IMR-90 (cell line): ENCODE results near the gene NADSYN1. TPM values are rescaled to one million over a fixed set of nuclear protein-coding genes. Genes with fewer than 3 reads are reported as not detected.

Experiments
- ATAC-seq: fragments of 200-7000 bp; cut with Tn5 transposase; 2 replicates; pipeline ENCODE4 v1.9.1; 2020; ENCODE audit warnings: low read depth, mild to moderate bottlenecking, moderate library complexity
- BruUV-seq: library from RNA; stranded (reverse); fragments of 400-500 nt; replicated peaks from 2 replicates; lab custom pipeline; 2021; lab: Mats Ljungman, UMichigan
- CTCF ChIA-PET: fragments of 300-600 bp; formaldehyde crosslinking; extraction: SDS; loops from one replicate; lab custom pipeline; 2021; ENCODE audit warnings: antibody characterized with exemption; lab: Yijun Ruan, JAX
- POLR2A ChIA-PET: fragments of 300-600 bp; sonication (Branson Sonifier 250); formaldehyde crosslinking; loops from one replicate; lab custom pipeline; 2022; ENCODE audit warnings: antibody characterized with exemption; ENCODE audit not compliant: unreplicated experiment; lab: Charles Lee
- DNase-seq: peaks from one replicate; pipeline ENCODE4 v3.0.0; 2013
- H2AFZ ChIP-seq: replicated peaks from 2 replicates; pipeline ENCODE3; 2013; ENCODE audit warnings: low read length, mild to moderate bottlenecking; ENCODE audit not compliant: poor library complexity
- H2AK5ac ChIP-seq: 2 replicates; pipeline ENCODE4 v1.6.1; 2013; ENCODE audit warnings: low read depth, low read length, inconsistent platforms
- H2AK9ac ChIP-seq: replicated peaks from 2 replicates; pipeline ENCODE3; 2013; ENCODE audit warnings: mild to moderate bottlenecking, low read depth, low read length, moderate library complexity; ENCODE audit not compliant: poor library complexity
- H2BK120ac ChIP-seq: 2 replicates; pipeline ENCODE4 v1.6.1; 2013; ENCODE audit warnings: low read depth, low read length, inconsistent platforms
- H2BK15ac ChIP-seq: 3 replicates; pipeline ENCODE4 v1.6.1; 2013; ENCODE audit warnings: low read depth, low read length, inconsistent platforms
- H2BK20ac ChIP-seq: 2 replicates; pipeline ENCODE4 v1.6.1; 2013; ENCODE audit warnings: low read depth, mild to moderate bottlenecking, inconsistent platforms, low read length, moderate library complexity
- H2BK5ac ChIP-seq: 2 replicates; pipeline ENCODE4 v1.6.1; 2013; ENCODE audit warnings: mild to moderate bottlenecking, low read depth, low read length, inconsistent platforms; ENCODE audit not compliant: poor library complexity, severe bottlenecking
- H3K14ac ChIP-seq: replicated peaks from 2 replicates; pipeline ENCODE4 v1.6.1; 2013; ENCODE audit warnings: low read depth, low read length, inconsistent platforms
- H3K18ac ChIP-seq: 2 replicates; pipeline ENCODE4 v1.6.1; 2013; ENCODE audit warnings: low read depth, low read length, control low read depth
- H3K23ac ChIP-seq: 2 replicates; pipeline ENCODE4 v1.6.1; 2013; ENCODE audit warnings: low read depth, low read length, inconsistent platforms
- H3K27ac ChIP-seq: 2 replicates; pipeline ENCODE4 v1.5.1; 2013; ENCODE audit warnings: mild to moderate bottlenecking, control low read depth, low read length; ENCODE audit not compliant: insufficient read depth
- H3K27me3 ChIP-seq: 2 replicates; pipeline ENCODE4 v1.6.1; 2013; ENCODE audit warnings: low read length; ENCODE audit not compliant: control insufficient read depth, insufficient read depth
- H3K36me3 ChIP-seq: 2 replicates; pipeline ENCODE4 v1.6.1; 2013; ENCODE audit warnings: low read length, mixed read lengths; ENCODE audit not compliant: control insufficient read depth, insufficient read depth
- H3K4ac ChIP-seq: 2 replicates; pipeline ENCODE4 v1.6.1; 2013; ENCODE audit warnings: low read depth, low read length, inconsistent platforms
- H3K4me1 ChIP-seq: 2 replicates; pipeline ENCODE4 v1.6.1; 2013; ENCODE audit warnings: low read length, mixed read lengths; ENCODE audit not compliant: control insufficient read depth, insufficient read depth
- H3K4me2 ChIP-seq: 2 replicates; pipeline ENCODE4 v1.6.1; 2013; ENCODE audit warnings: low read depth, mild to moderate bottlenecking, control low read depth, low read length, moderate library complexity
- H3K4me3 ChIP-seq: 2 replicates; pipeline ENCODE4 v1.5.1; 2013; ENCODE audit warnings: low read depth, mild to moderate bottlenecking, control low read depth, low read length, moderate library complexity; ENCODE audit not compliant: insufficient read depth
- H3K56ac ChIP-seq: 2 replicates; pipeline ENCODE4 v1.6.1; 2013; ENCODE audit warnings: low read length, inconsistent platforms; ENCODE audit not compliant: insufficient read depth; ENCODE audit errors: extremely low read depth
- H3K79me1 ChIP-seq, 2 experiments: 2 replicates each; pipeline ENCODE4 v1.6.1; 2013; ENCODE audit warnings: low read length in 2 of 2, inconsistent platforms in 1 of 2, low read depth in 1 of 2
- H3K9ac ChIP-seq: 2 replicates; pipeline ENCODE4 v1.6.1; 2013; ENCODE audit warnings: low read depth, low read length, control low read depth
- H3K9me1 ChIP-seq: 2 replicates; pipeline ENCODE4 v1.6.1; 2013; ENCODE audit warnings: low read length, inconsistent platforms; ENCODE audit not compliant: insufficient read depth
- H3K9me3 ChIP-seq: 2 replicates; pipeline ENCODE4 v1.6.1; 2013; ENCODE audit warnings: low read length; ENCODE audit not compliant: control insufficient read depth, insufficient read depth
- H4K20me1 ChIP-seq: 2 replicates; pipeline ENCODE4 v1.6.1; 2013; ENCODE audit warnings: low read length, inconsistent platforms; ENCODE audit not compliant: insufficient read depth
- H4K5ac ChIP-seq: 2 replicates; pipeline ENCODE4 v1.6.1; 2013; ENCODE audit warnings: mild to moderate bottlenecking, low read depth, low read length, control low read depth
- H4K8ac ChIP-seq, 2 experiments: 2 replicates each; pipeline ENCODE4 v1.6.1; 2013; ENCODE audit warnings: low read depth in 2 of 2, low read length in 2 of 2, control low read depth in 1 of 2, inconsistent platforms in 1 of 2
- H4K91ac ChIP-seq: 2 replicates; pipeline ENCODE4 v1.6.1; 2013; ENCODE audit warnings: low read depth, low read length, inconsistent platforms; ENCODE audit not compliant: insufficient read depth
- BHLHE40 ChIP-seq: fragments of 150-350 bp; IDR thresholded peaks from 2 replicates; pipeline ENCODE4 v1.6.1; 2016; ENCODE audit warnings: mild to moderate bottlenecking, low read depth, low read length
- FOS ChIP-seq: fragments of 150-350 bp; IDR thresholded peaks from 2 replicates; pipeline ENCODE4 v1.6.1; 2016; ENCODE audit warnings: low read depth, low read length
- MXI1 ChIP-seq: IDR thresholded peaks from 2 replicates; pipeline ENCODE4 v1.6.1; 2012; ENCODE audit warnings: low read depth, mild to moderate bottlenecking, low read length, moderate library complexity, borderline replicate concordance
- NFE2L2 ChIP-seq: fragments of 150-350 bp; IDR thresholded peaks from 2 replicates; pipeline ENCODE4 v1.6.1; 2016; ENCODE audit warnings: low read depth, mild to moderate bottlenecking, low read length
- POLR2A ChIP-seq: IDR thresholded peaks from 2 replicates; pipeline ENCODE4 v1.6.1; 2012; ENCODE audit warnings: mild to moderate bottlenecking, low read depth, low read length
- RFX5 ChIP-seq: IDR thresholded peaks from 2 replicates; pipeline ENCODE4 v1.8.0; 2012; ENCODE audit warnings: low read depth, mild to moderate bottlenecking, low read length, moderate library complexity
- SMC3 ChIP-seq: fragments of 150-350 bp; IDR thresholded peaks from 2 replicates; pipeline ENCODE4 v1.6.1; 2016; ENCODE audit warnings: low read depth, mild to moderate bottlenecking, antibody characterized with exemption, low read length, moderate library complexity
- WGBS, 2 experiments: methylation state at CpG; one replicate each; pipeline versions ENCODE4 v1.1.5 to v1.1.7; 2013; ENCODE audit warnings: missing lambda C conversion rate in 2 of 2; ENCODE audit not compliant: insufficient read length in 1 of 2; ENCODE audit errors: extremely low coverage in 2 of 2; 5-methylcytosine and 5-hydroxymethylcytosine counted together
- dilution Hi-C: fragments of 300-500 bp; cut with HindIII; formaldehyde crosslinking; loops from one replicate; pipeline ENCODE4 v1.14.3; 2018; ENCODE audit warnings: low sequenced_read_pairs; ENCODE audit not compliant: unreplicated experiment
- in situ Hi-C: fragments of 300-500 bp; cut with MboI; formaldehyde crosslinking; loops from 3 replicates; pipeline ENCODE4 v1.14.3; 2019; ENCODE audit warnings: low sequenced_read_pairs, inconsistent platforms, mixed read lengths
- intact Hi-C: fragments of 100-400 bp; cut with micrococcal nuclease; formaldehyde crosslinking; loops from 2 replicates; pipeline ENCODE4 v1.10.0; 2022
- polyA plus RNA-seq, 3 experiments: library from polyadenylated mRNA; depleted of rRNA; stranded (reverse); fragments of >200 nt; gene quantifications; 2 replicates each; pipeline ENCODE4 v1.2.3, GENCODE V29; 2012; ENCODE audit warnings: low replicate concordance in 1 of 3
- total RNA-seq: library from RNA; depleted of rRNA; stranded (reverse); fragments of >200 nt; gene quantifications from 2 replicates; pipeline ENCODE4 v1.2.3, GENCODE V29; 2012
- TF ChIP-seq, protein P1 (sequence below): fragments of 150-350 bp; IDR thresholded peaks from 2 replicates; pipeline ENCODE4 v1.6.1; 2016; ENCODE audit warnings: low read depth, mild to moderate bottlenecking, low read length, moderate library complexity, borderline replicate concordance

NADSYN1 gene
- total and polyA plus RNA-seq, 2 of the 4 experiments (the other 2 are of a cell fraction): 69.5 to 70.4 TPM

DNA sequence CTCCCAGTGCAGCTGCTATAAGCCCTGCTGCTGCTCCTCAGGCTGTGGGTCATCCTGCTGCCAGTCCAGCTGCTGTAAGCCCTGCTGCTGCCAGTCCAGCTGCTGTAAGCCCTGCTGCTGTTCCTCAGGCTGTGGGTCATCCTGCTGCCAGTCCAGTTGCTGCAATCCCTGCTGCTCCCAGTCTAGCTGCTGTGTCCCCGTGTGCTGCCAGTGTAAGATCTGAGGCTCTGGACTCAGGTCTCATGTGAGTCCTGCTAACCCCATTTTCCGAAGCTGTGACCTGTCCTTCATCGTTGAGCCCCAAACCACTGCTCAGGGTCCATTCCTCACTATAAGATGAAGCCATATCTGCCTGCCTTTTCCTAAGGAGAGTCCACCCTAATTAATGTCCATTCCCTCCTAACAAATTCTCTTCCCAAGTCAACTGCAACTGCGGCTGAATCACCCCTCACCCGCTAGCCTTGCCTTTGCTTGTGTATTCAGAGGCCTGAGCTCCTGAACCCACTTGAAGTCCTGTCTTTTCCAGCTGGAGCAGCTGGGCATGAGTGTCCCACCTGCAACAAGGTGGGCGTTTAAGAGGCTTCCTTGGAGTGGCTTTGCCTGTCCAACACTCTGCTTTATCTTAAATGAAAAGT lies 74.7 kb downstream of the NADSYN1 start:
- no peak overlapping the region for H4K91ac ChIP-seq
- BruUV-seq: no TSS peak
- CTCF ChIA-PET: no interaction called here

More for the DNA sequence above, 74.7 kb downstream of the NADSYN1 start:
- WGBS, 2 experiments: 60% methylated on average over 1 of the region's 6 CpGs; no CpG with 5 or more reads in 1 of the 2 experiments
- no peak overlapping the region for H2BK15ac ChIP-seq
- intact Hi-C loops: no loop called here
- no peak overlapping the region for H3K4me3 ChIP-seq
- no peaks in the 10 kb centered on the region for H3K79me1 ChIP-seq
- TF ChIP-seq FOS (no peak), SMC3 (no peak), POLR2A (no peak), BHLHE40 (no peak), NFE2L2 (no peak), RFX5 (no peak), MXI1 (no peak)
- TF ChIP-seq, protein P1, sequence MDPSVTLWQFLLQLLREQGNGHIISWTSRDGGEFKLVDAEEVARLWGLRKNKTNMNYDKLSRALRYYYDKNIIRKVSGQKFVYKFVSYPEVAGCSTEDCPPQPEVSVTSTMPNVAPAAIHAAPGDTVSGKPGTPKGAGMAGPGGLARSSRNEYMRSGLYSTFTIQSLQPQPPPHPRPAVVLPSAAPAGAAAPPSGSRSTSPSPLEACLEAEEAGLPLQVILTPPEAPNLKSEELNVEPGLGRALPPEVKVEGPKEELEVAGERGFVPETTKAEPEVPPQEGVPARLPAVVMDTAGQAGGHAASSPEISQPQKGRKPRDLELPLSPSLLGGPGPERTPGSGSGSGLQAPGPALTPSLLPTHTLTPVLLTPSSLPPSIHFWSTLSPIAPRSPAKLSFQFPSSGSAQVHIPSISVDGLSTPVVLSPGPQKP: no peak
- H3K4me2 ChIP-seq: no peak overlapping the region
- POLR2A ChIA-PET: no interaction called here
- no peak overlapping the region for H3K18ac ChIP-seq
- no peaks in the 10 kb centered on the region for H3K4me1 ChIP-seq
- no peaks in the 10 kb centered on the region for H4K20me1 ChIP-seq
- H3K36me3 ChIP-seq: no peaks in the 10 kb centered on the region
- H2AK5ac ChIP-seq: no peak overlapping the region
- H2BK20ac ChIP-seq: no peak overlapping the region
- H2AFZ ChIP-seq: no peak overlapping the region
- H2BK5ac ChIP-seq: no peak overlapping the region
- no peak overlapping the region for H2AK9ac ChIP-seq
- ATAC-seq: no peak
- H3K27ac ChIP-seq: no peak overlapping the region
- H3K9me1 ChIP-seq: no peaks in the 10 kb centered on the region
- no peak overlapping the region for H3K23ac ChIP-seq
- no peaks in the 10 kb centered on the region for H3K9me3 ChIP-seq
- H3K4ac ChIP-seq: no peak overlapping the region
- in situ Hi-C loops: no loop called here
- H3K27me3 ChIP-seq: 0 out of 2 replicates have a peak, but pooled peaks cover 1% of the 10 kb centered on the region
- dilution Hi-C loops: no loop called here
- no peak overlapping the region for H4K8ac ChIP-seq
- no peak overlapping the region for H3K9ac ChIP-seq
- no peak overlapping the region for H3K56ac ChIP-seq
- no peak overlapping the region for H4K5ac ChIP-seq
- H3K14ac ChIP-seq: no peak overlapping the region
- no peak overlapping the region for H2BK120ac ChIP-seq
- no peak for DNase-seq
